Measurements from ENCODE around the gene ADAMTS16.

ADAMTS16 gene

DNA sequence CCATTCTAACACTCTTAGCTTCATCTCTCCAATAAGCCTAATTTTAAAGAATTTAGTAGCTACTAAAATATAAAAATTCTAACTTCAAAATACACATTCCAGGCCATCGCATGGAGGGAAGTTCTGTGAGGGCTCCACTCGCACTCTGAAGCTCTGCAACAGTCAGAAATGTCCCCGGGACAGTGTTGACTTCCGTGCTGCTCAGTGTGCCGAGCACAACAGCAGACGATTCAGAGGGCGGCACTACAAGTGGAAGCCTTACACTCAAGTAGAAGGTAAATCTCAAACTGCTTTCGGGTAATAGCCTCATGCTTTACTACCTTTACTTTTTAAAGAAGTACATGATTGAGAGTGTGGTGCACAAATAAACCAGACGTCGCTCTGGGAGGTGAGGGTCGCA lies 94.8 kb downstream of the ADAMTS16 start:
- DNase-seq (ENCODE audit: low read depth): no peak

DNA sequence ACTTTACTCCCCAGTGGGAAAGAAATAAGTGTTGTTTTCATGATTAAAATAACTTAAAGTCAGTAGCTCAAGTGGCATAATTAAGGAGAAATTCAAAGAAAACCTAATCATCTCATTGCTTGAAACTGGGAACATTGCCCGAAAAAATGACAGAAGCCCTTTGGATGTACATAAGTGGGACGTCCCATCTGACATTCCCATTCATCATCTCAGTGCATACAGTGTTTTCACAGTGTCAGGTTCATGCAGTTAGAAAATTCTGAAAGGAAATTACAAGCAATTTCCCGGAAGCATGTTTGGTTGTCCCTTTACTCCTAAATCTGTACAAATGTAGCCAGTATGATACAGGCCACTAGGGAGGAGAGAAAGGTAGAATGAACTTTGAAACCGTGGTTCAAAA lies 95.6 kb downstream of the ADAMTS16 start:
- no peak for DNase-seq (ENCODE audit: low read depth)

DNA sequence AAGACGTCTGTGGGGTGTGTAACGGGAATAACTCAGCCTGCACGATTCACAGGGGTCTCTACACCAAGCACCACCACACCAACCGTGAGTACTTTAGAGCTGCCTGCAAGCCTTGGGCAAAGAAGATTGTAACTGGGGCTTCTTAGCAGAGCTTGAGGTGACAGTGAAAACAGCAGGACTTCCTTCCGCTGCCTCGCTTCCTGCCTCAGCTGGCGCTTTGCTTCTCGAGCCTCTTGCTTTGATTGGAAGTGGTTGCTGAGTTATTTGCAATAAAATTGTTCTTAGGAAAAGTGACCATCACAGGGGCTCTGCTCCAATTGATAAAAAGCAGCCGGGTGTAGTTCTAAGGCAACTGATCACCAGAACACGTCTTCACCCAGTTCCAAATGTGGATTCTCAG lies 99.1 kb downstream of the ADAMTS16 start:
- no peak for DNase-seq (ENCODE audit: low read depth)

DNA sequence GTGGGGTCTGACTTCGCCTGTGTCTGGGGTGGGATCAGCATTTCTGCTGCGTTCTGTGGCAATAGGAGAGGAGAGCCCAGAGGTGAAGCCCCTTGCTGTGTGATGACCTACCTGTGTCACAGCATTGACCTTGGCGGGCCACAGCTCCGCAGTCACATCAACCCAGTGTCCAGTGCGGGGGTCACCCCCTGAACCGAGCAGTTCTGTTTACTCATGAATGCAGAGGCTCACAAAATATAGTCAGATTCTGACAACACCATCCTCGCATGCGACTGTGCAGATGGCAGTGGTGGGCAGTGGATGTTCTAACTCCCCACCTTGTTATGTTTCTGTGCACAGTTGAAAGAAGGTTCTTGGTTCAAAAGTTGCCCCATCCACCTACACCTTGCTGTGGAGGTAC lies 100.1 kb downstream of the ADAMTS16 start:
- no peak for DNase-seq (ENCODE audit: low read depth)

DNA sequence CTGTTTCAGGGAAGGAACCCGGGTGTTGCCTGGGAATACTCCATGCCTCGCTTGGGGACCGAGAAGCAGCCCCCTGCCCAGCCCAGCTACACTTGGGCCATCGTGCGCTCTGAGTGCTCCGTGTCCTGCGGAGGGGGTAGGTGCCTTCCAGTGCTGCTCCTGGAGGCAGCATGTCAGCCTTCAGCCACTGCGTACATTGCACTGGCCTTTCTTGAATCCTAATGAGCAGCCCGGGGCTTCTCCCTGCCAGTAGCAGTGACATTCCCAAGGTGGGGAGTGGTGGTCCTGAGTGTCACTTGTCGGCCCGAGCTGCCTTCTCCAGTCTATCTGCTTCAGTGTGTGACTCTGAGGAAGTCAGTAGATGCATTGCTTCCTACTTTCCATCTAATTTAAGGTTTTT lies 101.9 kb downstream of the ADAMTS16 start:
- no peak for DNase-seq (ENCODE audit: low read depth)

DNA sequence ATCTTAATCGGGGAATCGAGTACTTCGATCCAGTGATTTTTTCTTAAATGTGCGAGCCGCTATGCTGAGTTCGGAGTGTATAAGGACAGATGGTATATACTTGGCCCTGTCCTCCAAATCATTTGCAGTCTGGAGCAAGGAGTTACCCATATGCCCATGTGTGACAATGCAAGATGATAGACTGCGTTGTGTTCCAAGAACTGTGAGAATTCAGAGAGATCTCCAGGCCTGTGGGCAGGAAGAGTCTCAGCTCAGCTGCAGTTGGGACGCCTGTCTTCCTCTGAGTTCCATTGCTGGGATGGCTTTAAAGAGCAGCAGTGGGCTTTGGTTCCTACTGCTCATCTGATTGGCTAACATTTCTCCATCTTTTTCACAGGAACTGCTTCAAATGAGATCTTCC lies 106.6 kb downstream of the ADAMTS16 start:
- no peak for DNase-seq (ENCODE audit: low read depth)

DNA sequence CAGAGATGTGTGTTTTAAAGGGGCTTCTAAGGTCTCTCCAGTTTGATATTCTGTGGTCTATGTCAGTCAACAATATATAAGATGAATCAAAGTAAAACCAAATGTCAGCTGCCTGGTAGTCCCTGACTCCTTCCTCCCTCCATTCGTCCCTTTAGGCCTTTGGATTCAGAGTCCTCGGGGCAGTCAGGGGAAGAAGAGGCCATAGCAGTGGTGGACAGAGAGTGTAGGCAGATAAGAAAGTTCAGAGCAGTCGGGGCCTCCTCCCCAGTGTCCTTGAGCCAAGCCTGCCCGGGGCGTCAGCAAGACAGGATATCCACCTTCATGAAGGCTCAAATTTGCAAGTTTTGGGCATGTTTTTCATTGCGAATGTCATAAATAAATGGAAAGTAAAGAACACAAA lies 110.6 kb downstream of the ADAMTS16 start:
- no peak for DNase-seq (ENCODE audit: low read depth)

DNA sequence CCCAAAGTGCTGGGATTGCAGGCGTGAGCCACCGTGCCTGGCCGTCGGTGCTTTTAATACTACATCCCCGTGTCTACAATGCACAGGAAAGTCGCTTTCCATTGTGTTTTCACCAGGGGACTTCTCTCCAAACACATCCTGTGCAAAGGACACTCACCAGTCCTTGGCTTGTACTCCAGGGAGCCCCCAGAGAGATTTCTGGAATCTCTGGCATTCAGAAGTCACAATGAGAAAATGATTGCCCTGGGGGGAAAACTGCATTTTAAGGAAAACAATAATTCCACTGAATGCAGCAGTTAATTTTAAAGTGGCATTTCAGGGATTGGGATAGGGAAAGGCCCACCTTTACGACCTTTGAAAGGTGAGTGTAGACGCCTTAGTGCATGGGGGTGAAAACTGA lies 112.0 kb downstream of the ADAMTS16 start:
- DNase-seq (ENCODE audit: low read depth): no peak

DNA sequence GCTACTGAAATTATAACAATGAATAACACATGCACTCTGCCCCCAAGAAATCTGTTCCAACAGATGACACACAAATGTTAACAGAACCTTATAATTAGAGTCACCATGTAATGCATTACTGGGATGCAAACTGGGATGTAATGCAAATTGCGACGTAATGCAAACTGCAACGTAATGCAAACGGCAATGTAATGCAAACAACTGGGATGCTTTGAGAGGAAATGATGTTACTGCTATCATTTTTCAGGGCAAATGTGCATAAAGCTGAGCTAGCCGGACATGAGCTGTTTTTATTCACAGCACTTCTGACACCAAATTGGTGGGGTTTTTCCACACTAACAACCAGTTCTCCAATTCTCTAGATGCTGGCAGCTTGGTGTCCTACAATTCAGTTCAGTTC lies 117.2 kb downstream of the ADAMTS16 start:
- no peak for DNase-seq (ENCODE audit: low read depth)

DNA sequence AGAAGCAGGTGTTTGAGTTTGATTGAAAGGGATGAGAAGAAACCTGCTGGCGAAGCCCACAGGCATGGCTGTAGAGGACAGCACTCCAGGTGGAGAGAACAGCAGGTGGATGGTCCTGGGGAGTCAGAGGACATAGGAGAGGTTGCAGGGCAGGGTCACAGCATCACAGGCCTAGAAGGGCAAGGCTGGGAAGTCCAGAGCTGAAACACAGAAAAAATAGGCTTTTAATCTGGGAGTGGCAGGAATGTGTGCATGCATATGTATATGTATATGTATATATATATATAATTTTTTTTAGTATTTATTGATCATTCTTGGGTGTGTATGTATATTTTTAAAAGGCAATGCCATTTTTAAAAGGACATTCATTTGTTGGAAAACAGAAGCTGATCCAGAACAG lies 118.4 kb downstream of the ADAMTS16 start:
- no peak for DNase-seq (ENCODE audit: low read depth)

DNA sequence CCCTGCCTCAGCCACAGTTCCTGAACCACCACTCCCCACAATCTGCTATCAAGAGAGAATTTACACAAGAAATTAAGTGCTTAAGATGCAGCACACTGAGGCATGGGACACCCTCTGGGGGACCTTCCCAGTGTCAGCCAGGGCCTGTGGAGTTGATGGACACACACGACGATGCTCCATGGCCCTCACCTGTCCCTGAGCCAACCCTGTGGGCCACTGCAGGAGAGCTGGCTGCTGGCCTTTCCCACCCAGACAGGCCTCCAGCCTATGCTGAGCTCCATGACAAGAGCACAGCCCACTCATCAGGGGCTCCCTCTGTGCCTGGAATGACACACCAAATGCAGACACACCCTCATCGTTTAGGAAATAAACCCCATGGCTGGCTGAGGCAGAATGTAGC lies 124.6 kb downstream of the ADAMTS16 start:
- no peak for DNase-seq (ENCODE audit: low read depth)

DNA sequence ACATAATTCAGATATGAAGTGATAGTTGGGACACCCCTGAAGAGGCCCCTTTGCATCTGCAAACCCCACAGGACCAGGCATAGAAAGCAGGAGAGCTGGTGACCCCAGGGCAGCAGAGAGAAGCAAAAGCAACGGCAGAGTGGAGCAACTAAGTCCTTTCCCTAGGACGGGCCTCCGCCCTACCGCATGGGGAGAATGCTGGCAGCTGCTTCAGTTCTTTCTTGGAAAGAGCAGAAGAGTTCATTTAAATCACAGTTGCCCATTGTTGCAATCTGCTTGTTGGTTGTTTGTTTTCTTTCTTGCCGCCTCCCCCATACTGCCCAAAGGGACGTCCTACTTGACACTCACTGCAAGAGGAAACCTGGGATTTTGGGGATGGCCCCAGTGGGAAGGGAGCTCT lies 126.2 kb downstream of the ADAMTS16 start:
- no peak for DNase-seq (ENCODE audit: low read depth)

DNA sequence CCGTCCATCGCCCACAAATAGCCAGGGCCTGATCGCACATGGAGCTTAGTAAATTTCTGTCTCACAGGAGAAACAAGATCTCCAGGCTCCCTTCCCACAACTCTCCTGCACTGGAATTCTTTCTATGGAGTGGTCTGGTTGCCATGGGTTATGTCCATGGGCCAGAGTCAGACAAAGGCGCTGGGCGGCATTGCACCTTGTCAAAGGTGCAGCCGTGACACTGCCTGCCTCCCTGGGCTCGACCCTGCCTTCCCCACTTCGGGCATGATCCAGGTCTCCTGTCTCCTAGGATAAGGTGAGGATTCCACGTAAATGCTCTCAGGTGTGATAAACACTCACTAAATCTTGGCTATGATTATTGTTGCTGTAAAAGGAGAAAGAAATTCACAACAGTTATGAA lies 130.0 kb downstream of the ADAMTS16 start:
- DNase-seq (ENCODE audit: low read depth): no peak

DNA sequence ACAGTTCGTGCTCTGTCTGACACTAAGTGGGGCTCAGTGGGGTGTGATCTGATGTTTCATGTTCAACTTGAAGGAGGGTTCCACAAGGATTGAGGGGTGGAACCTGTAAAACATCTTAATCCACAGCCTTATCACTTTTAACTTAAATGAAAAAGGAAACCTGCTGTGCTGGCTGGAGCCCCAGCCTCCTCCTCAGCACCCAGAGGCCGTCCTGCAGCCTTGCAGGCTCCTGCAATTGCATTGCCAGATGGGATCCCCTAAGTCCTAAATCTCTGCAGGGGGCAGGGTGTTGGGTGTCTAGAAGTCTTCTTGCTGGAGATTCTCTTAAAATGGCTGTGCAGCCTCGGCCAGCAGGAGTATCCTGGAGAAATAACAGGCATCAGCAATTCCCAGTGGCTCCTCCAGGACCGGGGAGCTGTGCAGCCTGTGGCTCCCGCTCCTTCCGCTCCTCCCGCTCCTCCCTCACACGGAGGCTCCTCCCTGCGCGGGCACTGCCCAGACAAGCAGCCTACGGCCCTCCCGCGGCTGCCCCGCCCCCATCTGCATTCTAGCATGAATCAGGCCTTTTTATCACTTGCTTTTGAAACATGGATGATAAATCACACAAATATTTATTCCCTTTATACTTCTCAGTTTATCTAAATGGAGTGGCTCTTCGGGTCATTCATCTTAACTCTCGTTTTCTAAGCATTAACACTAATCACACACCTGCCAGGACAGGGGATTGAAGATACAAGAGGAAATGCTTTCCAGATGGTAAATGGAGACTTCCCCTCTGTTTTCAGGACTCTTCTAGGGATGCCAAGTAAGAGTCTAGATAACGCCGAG lies 131.0 kb downstream of the ADAMTS16 start:
- DNase-seq (ENCODE audit: low read depth): no peak

DNA sequence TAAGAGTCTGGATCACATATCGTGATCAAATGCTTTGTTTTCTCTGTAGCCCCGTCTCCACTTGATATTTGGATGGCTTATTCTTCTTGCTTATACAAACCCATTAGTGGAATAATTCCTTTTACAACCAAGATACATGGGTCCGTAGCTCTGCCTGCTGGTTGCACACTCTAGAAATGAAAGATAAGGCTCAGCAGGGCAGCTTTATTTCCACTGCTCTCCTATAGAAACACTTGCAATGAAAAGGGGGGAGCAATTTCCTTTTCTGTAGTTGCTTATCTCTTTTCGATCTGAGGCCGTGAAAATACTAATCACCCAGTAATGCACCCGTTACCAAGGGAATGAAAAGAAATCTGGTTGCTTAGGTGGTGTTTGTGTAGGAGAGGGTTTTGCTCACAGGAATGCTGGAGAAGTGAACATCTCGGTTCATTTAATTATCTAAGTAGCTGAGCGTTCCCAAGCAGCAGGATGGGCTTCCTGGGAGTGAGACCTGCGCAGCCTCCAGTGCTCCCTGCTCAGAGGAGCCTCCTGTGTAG lies 131.7 kb downstream of the ADAMTS16 start:
- DNase-seq (ENCODE audit: low read depth): no peak

DNA sequence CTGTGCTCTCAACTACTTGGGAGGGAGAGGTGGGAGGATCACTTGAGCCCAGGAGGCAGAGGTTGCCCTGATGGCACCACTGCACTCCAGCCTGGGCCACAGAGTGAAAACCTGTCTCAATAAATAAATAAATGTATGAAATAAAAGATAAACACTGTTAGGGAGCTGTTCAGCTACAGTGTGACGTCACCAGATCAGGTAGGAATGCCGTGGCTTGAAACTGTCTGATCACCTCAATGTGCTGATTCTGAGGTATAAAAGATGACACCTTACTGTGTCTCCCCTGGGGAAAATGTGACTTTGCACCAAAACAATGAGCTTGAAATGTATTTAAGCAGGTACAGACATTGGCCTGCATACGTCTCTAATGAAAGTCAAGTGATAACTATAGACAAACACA lies 133.3 kb downstream of the ADAMTS16 start:
- DNase-seq (ENCODE audit: low read depth): no peak

DNA sequence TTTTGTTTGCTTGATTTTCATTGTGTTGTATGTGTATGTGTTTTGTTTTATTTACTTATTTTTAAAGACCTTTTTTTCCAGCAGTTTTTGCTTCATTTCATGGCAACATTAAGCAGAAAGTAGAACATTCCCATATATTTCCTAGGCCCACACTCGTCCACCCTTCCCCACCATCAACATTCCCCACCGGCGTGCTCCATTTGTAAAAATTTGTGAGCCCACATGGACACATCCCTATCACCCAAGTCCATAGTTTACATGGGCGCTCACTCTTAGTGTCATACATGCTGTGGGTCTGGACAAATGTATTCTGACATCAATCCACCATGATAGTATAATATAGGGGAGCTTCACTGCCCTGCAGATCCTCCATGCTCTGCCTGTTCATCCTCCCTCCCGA lies 133.8 kb downstream of the ADAMTS16 start:
- no peak for DNase-seq (ENCODE audit: low read depth)

DNA sequence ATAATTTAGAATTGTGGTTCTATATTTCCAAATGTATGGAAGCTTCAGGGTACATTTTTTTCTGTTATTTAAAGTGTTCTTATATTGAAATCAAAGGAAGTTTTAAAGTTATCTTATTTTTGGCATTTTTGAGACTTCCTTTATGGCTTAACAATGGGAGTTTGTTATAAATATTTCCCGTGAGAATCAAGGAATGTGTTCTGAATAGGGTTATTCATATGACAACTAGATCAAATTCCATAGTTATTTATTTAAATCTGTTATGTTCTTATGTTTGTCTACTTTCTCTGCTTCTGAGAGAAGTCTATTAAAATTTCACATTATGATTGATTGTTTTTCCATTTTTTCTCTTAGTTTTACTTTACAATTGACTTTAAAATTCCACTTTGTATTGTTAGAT lies 135.1 kb downstream of the ADAMTS16 start:
- no peak for DNase-seq (ENCODE audit: low read depth)

DNA sequence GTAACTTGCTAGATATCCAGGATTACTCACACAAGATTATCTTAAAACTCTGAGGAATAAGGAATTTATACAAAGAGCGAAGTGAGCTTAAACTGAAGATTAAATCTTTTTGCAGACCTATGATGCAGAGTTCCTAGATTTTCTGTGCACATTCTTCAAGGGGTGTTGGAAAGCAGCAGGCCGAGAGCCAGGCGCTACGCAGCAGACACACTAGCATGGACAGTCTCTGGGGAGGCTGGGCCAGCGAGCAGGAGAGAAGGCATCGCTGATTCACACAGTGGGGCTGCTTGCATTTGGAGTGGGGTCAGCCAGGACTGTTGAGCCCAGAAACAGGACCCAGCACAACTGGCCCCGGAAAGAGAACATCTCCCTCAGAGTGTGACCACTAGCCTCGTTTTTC lies 136.3 kb downstream of the ADAMTS16 start:
- no peak for DNase-seq (ENCODE audit: low read depth)

DNA sequence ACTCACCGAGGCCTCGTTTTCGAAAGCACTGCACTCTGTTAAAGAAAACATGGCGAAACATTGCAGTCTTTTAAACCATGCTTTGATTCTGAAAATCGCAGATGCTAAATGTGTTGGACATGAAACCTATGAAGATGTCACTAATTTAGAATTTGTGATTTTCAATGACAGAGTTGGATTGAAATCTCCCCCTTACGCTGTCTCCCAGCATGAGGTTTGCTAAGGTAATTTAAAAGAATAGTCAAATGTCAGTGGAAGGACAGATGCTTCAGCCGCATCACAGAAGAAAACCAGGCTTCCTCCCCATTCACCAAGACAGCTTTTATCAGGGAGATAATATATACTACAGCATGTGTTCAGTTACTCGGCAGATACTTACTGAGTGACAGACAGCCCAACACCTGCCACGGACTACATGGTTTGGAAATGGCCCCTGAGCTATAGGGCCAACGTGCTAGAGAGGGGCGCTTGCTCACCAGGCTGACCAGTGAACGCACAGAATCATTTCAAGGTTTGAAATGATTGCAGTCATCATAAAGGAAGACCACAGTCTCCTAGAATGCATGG lies 136.9 kb downstream of the ADAMTS16 start:
- no peak for DNase-seq (ENCODE audit: low read depth)

DNA sequence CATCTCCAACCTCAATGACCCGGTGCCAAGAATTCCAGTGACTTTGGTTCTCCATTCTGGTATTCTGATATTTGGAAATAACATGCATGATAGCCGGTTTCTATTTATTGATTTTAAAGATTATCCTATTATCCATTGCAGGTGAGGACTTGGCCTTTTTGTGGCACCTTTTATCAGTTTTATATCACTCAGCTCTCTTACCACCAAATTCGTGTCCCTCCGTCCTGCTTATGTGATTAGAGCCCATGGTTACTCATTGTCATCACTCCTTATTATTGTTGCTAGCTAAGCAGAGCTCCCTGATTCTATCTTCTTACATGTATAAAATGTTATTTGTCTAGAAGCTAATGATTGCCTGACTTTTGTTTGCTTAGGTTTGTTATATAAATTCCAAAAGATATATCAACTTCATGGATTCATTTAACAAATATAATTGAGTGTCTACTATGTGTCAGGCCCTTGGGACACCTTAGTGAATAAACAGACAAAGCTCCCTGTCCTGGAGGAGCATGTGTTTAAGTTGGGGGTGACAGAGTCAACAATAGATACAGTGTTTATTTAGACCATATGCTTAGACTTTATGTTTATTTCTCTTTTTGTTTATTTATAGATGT lies 138.2 kb downstream of the ADAMTS16 start:
- no peak for DNase-seq (ENCODE audit: low read depth)

DNA sequence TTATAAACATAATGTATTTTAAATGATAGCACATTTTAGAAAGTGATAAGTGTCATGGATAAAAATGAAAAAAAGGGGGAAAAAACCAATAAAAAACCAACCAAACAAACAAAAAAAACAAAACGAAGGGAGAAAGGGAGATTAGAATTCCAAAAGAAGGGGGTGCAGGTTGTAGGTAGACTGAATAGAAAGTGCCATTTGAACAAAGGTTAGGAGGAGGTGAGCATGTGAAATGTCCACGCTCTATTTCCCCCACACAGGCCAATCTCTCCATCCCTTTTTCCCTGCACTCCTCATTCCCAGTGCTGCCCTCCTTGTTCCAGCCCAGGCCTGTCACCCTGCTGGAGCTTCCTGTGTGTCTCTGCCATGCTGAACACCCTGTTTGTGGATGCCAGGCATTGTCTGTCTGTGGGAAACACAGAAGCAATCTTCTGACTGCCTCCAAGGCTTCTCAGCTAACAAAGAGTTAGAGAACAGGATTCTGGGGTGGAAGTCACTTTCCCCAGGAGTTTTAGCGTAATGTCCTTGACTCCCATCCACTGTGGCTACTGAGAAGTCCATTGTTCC lies 138.8 kb downstream of the ADAMTS16 start:
- DNase-seq (ENCODE audit: low read depth): no peak

DNA sequence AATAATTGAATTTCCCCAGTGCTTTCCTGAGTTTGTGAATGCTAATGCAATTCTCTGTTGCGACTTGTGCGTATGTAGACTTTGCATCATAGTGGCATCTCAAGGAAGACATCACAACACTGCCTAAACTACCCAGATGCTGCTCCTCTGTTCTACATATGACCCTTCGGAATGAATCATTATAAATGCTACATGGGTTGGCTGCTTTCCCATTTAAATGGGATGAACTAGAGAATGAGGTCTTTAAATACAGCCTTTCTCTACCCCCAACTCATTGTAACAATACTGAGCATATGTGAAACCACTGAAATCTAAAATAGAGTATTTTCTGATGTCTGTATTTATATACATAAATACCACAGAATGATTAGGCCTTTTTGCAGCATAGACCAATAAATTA lies 145.8 kb downstream of the ADAMTS16 start:
- DNase-seq (ENCODE audit: low read depth): no peak

Data from T follicular helper cell (primary cell).